ENCODE measurements around the gene CCDC71.

CCDC71 gene

GRCh38 chr3:49120438-49121131, 45.5 kb downstream of the CCDC71 start, which contains the start of gene USP19 (continued):
- TF ChIP-seq ZNF629 (tag by site-specific recombination; IDR thresholded peaks at IDR 0.05) (peak; percentile 93), ZNF366 (tag by site-specific recombination; conservative IDR thresholded peaks at IDR 0.05) (no peak), ZSCAN18 (tag by site-specific recombination; IDR thresholded peaks at IDR 0.05) (no peak), ZNF558 (tag by site-specific recombination; IDR thresholded peaks at IDR 0.05) (no peak), ZNF776 (tag by site-specific recombination; IDR thresholded peaks at IDR 0.05; ENCODE audit: borderline replicate concordance) (no peak), ZXDB (tag by site-specific recombination; IDR thresholded peaks at IDR 0.05) (peak; percentile 46; the same call in 1 of the 2 replicates), ZNF707 (tag by site-specific recombination; IDR thresholded peaks at IDR 0.05) (no peak), ZNF24 (tag by site-specific recombination; IDR thresholded peaks at IDR 0.05) (0 out of 2 replicates have a peak, but pooled peaks have one; percentile 18), PATZ1 (tag by site-specific recombination; IDR thresholded peaks at IDR 0.05) (0 out of 2 replicates have a peak, but pooled peaks have one; percentile 47), ZNF76 (tag by site-specific recombination; IDR thresholded peaks at IDR 0.05; ENCODE audit: borderline replicate concordance, low read depth) (peak; percentile 41; the same call in 1 of the 2 replicates), ZNF624 (tag by site-specific recombination; IDR thresholded peaks at IDR 0.05) (no peak), ZFP69B (tag by site-specific recombination; IDR thresholded peaks at IDR 0.05) (no peak), ZNF416 (tag by site-specific recombination; IDR thresholded peaks at IDR 0.05) (no peak), ZNF560 (tag by site-specific recombination; IDR thresholded peaks at IDR 0.05; ENCODE audit: borderline replicate concordance) (no peak), GLIS2 (tag by site-specific recombination; IDR thresholded peaks at IDR 0.05) (peak; percentile 62), ZNF660 (tag by site-specific recombination; IDR thresholded peaks at IDR 0.05) (no peak), ZNF426 (tag by site-specific recombination; IDR thresholded peaks at IDR 0.05) (no peak), ZNF121 (tag by site-specific recombination; IDR thresholded peaks at IDR 0.05) (no peak), ZNF335 (tag by site-specific recombination; conservative IDR thresholded peaks at IDR 0.05) (peak; percentile 84), ZNF692 (tag by site-specific recombination; IDR thresholded peaks at IDR 0.05) (0 out of 2 replicates have a peak, but pooled peaks have one; percentile 39), ZNF274 (IDR thresholded peaks at IDR 0.05; ENCODE audit: low read length) (no peak), ZNF274 (tag by site-specific recombination; IDR thresholded peaks at IDR 0.05; ENCODE audit: borderline replicate concordance) (no peak), TSHZ1 (tag by site-specific recombination; IDR thresholded peaks at IDR 0.05; ENCODE audit: borderline replicate concordance) (no peak)
- TF ChIP-seq, protein P1, sequence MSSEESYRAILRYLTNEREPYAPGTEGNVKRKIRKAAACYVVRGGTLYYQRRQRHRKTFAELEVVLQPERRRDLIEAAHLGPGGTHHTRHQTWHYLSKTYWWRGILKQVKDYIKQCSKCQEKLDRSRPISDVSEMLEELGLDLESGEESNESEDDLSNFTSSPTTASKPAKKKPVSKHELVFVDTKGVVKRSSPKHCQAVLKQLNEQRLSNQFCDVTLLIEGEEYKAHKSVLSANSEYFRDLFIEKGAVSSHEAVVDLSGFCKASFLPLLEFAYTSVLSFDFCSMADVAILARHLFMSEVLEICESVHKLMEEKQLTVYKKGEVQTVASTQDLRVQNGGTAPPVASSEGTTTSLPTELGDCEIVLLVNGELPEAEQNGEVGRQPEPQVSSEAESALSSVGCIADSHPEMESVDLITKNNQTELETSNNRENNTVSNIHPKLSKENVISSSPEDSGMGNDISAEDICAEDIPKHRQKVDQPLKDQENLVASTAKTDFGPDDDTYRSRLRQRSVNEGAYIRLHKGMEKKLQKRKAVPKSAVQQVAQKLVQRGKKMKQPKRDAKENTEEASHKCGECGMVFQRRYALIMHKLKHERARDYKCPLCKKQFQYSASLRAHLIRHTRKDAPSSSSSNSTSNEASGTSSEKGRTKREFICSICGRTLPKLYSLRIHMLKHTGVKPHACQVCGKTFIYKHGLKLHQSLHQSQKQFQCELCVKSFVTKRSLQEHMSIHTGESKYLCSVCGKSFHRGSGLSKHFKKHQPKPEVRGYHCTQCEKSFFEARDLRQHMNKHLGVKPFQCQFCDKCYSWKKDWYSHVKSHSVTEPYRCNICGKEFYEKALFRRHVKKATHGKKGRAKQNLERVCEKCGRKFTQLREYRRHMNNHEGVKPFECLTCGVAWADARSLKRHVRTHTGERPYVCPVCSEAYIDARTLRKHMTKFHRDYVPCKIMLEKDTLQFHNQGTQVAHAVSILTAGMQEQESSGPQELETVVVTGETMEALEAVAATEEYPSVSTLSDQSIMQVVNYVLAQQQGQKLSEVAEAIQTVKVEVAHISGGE (tag by site-specific recombination; conservative IDR thresholded peaks at IDR 0.05; ENCODE audit: low read depth): peak; percentile 96
- TF ChIP-seq, protein P2, sequence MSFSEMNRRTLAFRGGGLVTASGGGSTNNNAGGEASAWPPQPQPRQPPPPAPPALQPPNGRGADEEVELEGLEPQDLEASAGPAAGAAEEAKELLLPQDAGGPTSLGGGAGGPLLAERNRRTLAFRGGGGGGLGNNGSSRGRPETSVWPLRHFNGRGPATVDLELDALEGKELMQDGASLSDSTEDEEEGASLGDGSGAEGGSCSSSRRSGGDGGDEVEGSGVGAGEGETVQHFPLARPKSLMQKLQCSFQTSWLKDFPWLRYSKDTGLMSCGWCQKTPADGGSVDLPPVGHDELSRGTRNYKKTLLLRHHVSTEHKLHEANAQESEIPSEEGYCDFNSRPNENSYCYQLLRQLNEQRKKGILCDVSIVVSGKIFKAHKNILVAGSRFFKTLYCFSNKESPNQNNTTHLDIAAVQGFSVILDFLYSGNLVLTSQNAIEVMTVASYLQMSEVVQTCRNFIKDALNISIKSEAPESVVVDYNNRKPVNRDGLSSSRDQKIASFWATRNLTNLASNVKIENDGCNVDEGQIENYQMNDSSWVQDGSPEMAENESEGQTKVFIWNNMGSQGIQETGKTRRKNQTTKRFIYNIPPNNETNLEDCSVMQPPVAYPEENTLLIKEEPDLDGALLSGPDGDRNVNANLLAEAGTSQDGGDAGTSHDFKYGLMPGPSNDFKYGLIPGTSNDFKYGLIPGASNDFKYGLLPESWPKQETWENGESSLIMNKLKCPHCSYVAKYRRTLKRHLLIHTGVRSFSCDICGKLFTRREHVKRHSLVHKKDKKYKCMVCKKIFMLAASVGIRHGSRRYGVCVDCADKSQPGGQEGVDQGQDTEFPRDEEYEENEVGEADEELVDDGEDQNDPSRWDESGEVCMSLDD (tag by site-specific recombination; IDR thresholded peaks at IDR 0.05): no peak

Data from HEK293 (cell line).